K562 (cell line): Measurements from ENCODE around the gene RER1. TPM values are rescaled to one million over a fixed set of nuclear protein-coding genes. Genes with fewer than 3 reads are reported as not detected.

ENCODE experiments used
- ATAC-seq: fragments of 200-7000 bp; cut with Tn5 transposase; 3 replicates; pipeline ENCODE4 v1.9.1; 2020; ENCODE audit warnings: moderate library complexity
- BruUV-seq: library from RNA; stranded (reverse); fragments of 400-500 nt; replicated peaks from 2 replicates; lab custom pipeline; 2021; lab: Mats Ljungman, UMichigan
- CTCF ChIA-PET: fragments of 300-600 bp; formaldehyde crosslinking; extraction: SDS; loops from one replicate; lab custom pipeline; 2021; ENCODE audit warnings: low intra/inter-chr PET ratio; lab: Yijun Ruan, JAX
- POLR2A ChIA-PET: fragments of 300-600, 350-650 bp; sonication (Branson Sonifier 250); formaldehyde crosslinking; extraction: SDS; loops from one replicate; lab custom pipeline; 2021; ENCODE audit warnings: antibody characterized with exemption, inconsistent platforms; lab: Yijun Ruan, JAX
- DNase-seq, 4 experiments: peaks; one replicate each; pipeline versions ENCODE4 v3.0.0 to v3.0.0-alpha.2; 2011 to 2018; ENCODE audit warnings: low spot score in 3 of 4, mixed read lengths in 3 of 4; ENCODE audit errors: extremely low read depth in 1 of 4
- FAIRE-seq: peaks from 2 replicates; lab custom pipeline; 2011; peaks lifted over from hg19 to GRCh38; lab: Jason Lieb, UNC
- H2AFZ ChIP-seq: 2 replicates; pipeline ENCODE4 v1.6.0; 2011; ENCODE audit warnings: low read depth, low read length, control low read depth, inconsistent platforms
- H3K27ac ChIP-seq: fragments of 200-600 bp; 3 replicates; pipeline ENCODE4 v1.8.0; 2011; ENCODE audit warnings: low read depth, mild to moderate bottlenecking, control low read depth, inconsistent platforms, low read length, moderate library complexity, mixed read lengths; ENCODE audit errors: extremely low read depth
- H3K27me3 ChIP-seq, 2 experiments: fragments of 300-600 bp in 1 of 2; 2 replicates in 1 of 2; 3 replicates in 1 of 2; pipeline versions ENCODE4 v1.6.0 to v1.8.0; 2011; ENCODE audit warnings: inconsistent platforms in 2 of 2, low read length in 2 of 2, mild to moderate bottlenecking in 1 of 2, mixed read lengths in 1 of 2, moderate library complexity in 1 of 2; ENCODE audit not compliant: control insufficient read depth in 2 of 2, insufficient read depth in 2 of 2
- H3K36me3 ChIP-seq: fragments of 300-600 bp; 3 replicates; pipeline ENCODE4 v1.8.0; 2011; ENCODE audit warnings: mild to moderate bottlenecking, low read length, inconsistent platforms; ENCODE audit not compliant: control insufficient read depth, insufficient read depth
- H3K4me1 ChIP-seq, 2 experiments: fragments of 200-600 bp in 1 of 2; replicated peaks in 1 of 2; 2 replicates in 1 of 2; 3 replicates in 1 of 2; pipeline versions ENCODE4 v1.5.1 to v1.8.0; 2011; ENCODE audit warnings: inconsistent platforms in 2 of 2, low read length in 2 of 2, mild to moderate bottlenecking in 1 of 2, mixed read lengths in 1 of 2, moderate library complexity in 1 of 2; ENCODE audit not compliant: control insufficient read depth in 2 of 2, insufficient read depth in 2 of 2
- H3K4me2 ChIP-seq: 2 replicates; pipeline ENCODE4 v1.6.1; 2011; ENCODE audit warnings: low read length, control low read depth, inconsistent platforms, mixed read lengths; ENCODE audit not compliant: insufficient read depth
- H3K4me3 ChIP-seq: fragments of 200-600 bp; sonication (generic), shearing (Covaris generic); 2 replicates; pipeline ENCODE4 v1.5.1; 2016; ENCODE audit warnings: control low read depth, inconsistent platforms
- H3K79me2 ChIP-seq: fragments of 200-600 bp; 3 replicates; pipeline ENCODE4 v1.8.0; 2011; ENCODE audit warnings: low read length, inconsistent platforms; ENCODE audit not compliant: control insufficient read depth, insufficient read depth
- H3K9ac ChIP-seq, 2 experiments: 2 replicates each; pipeline versions ENCODE4 v1.6.0 to v1.6.1; 2011; ENCODE audit warnings: low read depth in 2 of 2, low read length in 2 of 2, control low read depth in 1 of 2, inconsistent platforms in 1 of 2, mild to moderate bottlenecking in 1 of 2, mixed read lengths in 1 of 2; ENCODE audit not compliant: insufficient read depth in 1 of 2
- H3K9me1 ChIP-seq: one replicate; pipeline ENCODE4 v1.6.0; 2011; ENCODE audit warnings: inconsistent platforms, mild to moderate bottlenecking, low read length, moderate library complexity; ENCODE audit not compliant: control insufficient read depth, insufficient read depth
- H3K9me3 ChIP-seq: replicated peaks from 2 replicates; pipeline ENCODE4 v1.5.1; 2011; ENCODE audit warnings: low read depth, low read length, inconsistent platforms; ENCODE audit not compliant: control insufficient read depth, insufficient read depth
- H4K20me1 ChIP-seq: replicated peaks from 2 replicates; pipeline ENCODE4 v1.6.1; 2011; ENCODE audit warnings: low read length, inconsistent platforms, mixed read lengths; ENCODE audit not compliant: control insufficient read depth, insufficient read depth
- CBX8 ChIP-seq: fragments of 200-600 bp; sonication (generic); IDR thresholded peaks from 2 replicates; pipeline ENCODE4 v1.6.1; 2012; ENCODE audit warnings: borderline replicate concordance, mixed run types, low read depth, mild to moderate bottlenecking, moderate library complexity, mixed read lengths, low read length, control low read depth, inconsistent platforms; ENCODE audit not compliant: poor library complexity, severe bottlenecking; ENCODE audit errors: extremely low read depth
- EGR1 ChIP-seq: fragments of 450-650 bp; conservative IDR thresholded peaks from 2 replicates; pipeline ENCODE4 v1.6.1; 2017; ENCODE audit warnings: mild to moderate bottlenecking
- EP400 ChIP-seq: fragments of 450-650 bp; IDR thresholded peaks from 2 replicates; pipeline ENCODE4 v1.6.1; 2017; ENCODE audit warnings: antibody characterized with exemption, mild to moderate bottlenecking, moderate library complexity
- ETV1 ChIP-seq: fragments of 450-650 bp; conservative IDR thresholded peaks from 2 replicates; pipeline ENCODE4 v1.6.1; 2016; ENCODE audit warnings: missing genetic modification characterization, control low read depth, low read depth, missing compliant biosample characterization
- FOXJ3 ChIP-seq: sonication (generic); formaldehyde crosslinking; IDR thresholded peaks from 2 replicates; pipeline ENCODE4 v1.4.0; 2020; ENCODE audit warnings: mild to moderate bottlenecking, missing genetic modification reagents
- HDAC6 ChIP-seq: IDR thresholded peaks from 2 replicates; pipeline ENCODE4 v1.6.1; 2012; ENCODE audit warnings: low read depth, mild to moderate bottlenecking, control low read depth, inconsistent platforms, low read length, moderate library complexity
- MIER1 ChIP-seq: fragments of 450-650 bp; IDR thresholded peaks from 2 replicates; pipeline ENCODE4 v1.6.1; 2016; ENCODE audit warnings: antibody characterized with exemption, mild to moderate bottlenecking, low read depth
- NEUROD1 ChIP-seq: fragments of 150-350 bp; IDR thresholded peaks from 2 replicates; pipeline ENCODE4 v1.6.1; 2014; ENCODE audit warnings: borderline replicate concordance, low read length, low read depth; ENCODE audit not compliant: partially characterized antibody
- NFE2L1 ChIP-seq: fragments of 450-650 bp; IDR thresholded peaks from 2 replicates; pipeline ENCODE4 v1.6.1; 2016; ENCODE audit warnings: missing genetic modification characterization, low read depth, mild to moderate bottlenecking, missing compliant biosample characterization, moderate library complexity, borderline replicate concordance
- POLR3G ChIP-seq: IDR thresholded peaks from 2 replicates; pipeline ENCODE4 v1.6.1; 2011; ENCODE audit not compliant: insufficient read length, insufficient replicate concordance; ENCODE audit errors: extremely low read depth
- SMARCA5 ChIP-seq: fragments of 450-650 bp; IDR thresholded peaks from 2 replicates; pipeline ENCODE4 v1.6.1; 2016
- SRF ChIP-seq, 2 experiments: fragments of 250-450, 450-650 bp in 1 of 2; sonication (Bioruptor Pico) in 1 of 2; sonication (generic) in 1 of 2; formaldehyde crosslinking; IDR thresholded peaks; 2 replicates each; pipeline versions ENCODE4 v1.5.0 to v1.5.1; 2020 to 2022; ENCODE audit warnings: mild to moderate bottlenecking in 1 of 2, missing genetic modification reagents in 1 of 2
- TRIM28 ChIP-seq: fragments of 450-650 bp; IDR thresholded peaks from 2 replicates; pipeline ENCODE4 v1.6.1; 2017
- ZKSCAN1 ChIP-seq: fragments of 150-350 bp; IDR thresholded peaks from 2 replicates; pipeline ENCODE4 v1.6.1; 2016; ENCODE audit warnings: low read depth, low read length
- ZNF133 ChIP-seq: fragments of 250-450 bp; sonication (Bioruptor Pico); IDR thresholded peaks from 2 replicates; pipeline ENCODE4 v1.4.0; 2020; ENCODE audit warnings: mild to moderate bottlenecking
- ZZZ3 ChIP-seq: fragments of 450-650 bp; IDR thresholded peaks from 2 replicates; pipeline ENCODE4 v1.6.1; 2016; ENCODE audit warnings: antibody characterized with exemption, mild to moderate bottlenecking, moderate library complexity
- WGBS: fragments of 100-300 bp; shearing (Covaris generic); methylation state at CpG from one replicate; pipeline ENCODE4 v1.1.6; 2016; ENCODE audit warnings: low coverage, mixed read lengths; ENCODE audit not compliant: insufficient coverage; ENCODE audit errors: missing lambda C conversion rate; 5-methylcytosine and 5-hydroxymethylcytosine counted together
- in situ Hi-C: fragments of 300-500 bp; cut with MboI; formaldehyde crosslinking; loops from 4 replicates; pipeline ENCODE4 v1.15.0; 2018; ENCODE audit warnings: inconsistent platforms, mixed read lengths
- intact Hi-C: fragments of 100-400 bp; cut with micrococcal nuclease; formaldehyde crosslinking; loops from 2 replicates; pipeline ENCODE4 v1.14.2; 2022
- polyA plus RNA-seq, 8 experiments: library from polyadenylated mRNA; depleted of rRNA in 4 of 8; stranded (reverse) in 5 of 8; unstranded in 3 of 8; fragments of >200 nt; fragmentation: Nextera tagmentation in 2 of 8; fragmentation: Illumina TruSeq in 1 of 8; extraction: Ambion mirVana in 2 of 8; extraction: Trizol in 1 of 8; gene quantifications; 2 replicates each; pipeline versions ENCODE4 v1.2.1 to v1.2.3, GENCODE V29; 2011 to 2014; ENCODE audit warnings: inconsistent platforms in 1 of 8, missing spikeins in 1 of 8
- total RNA-seq, 7 experiments: library from RNA; depleted of rRNA in 6 of 7; stranded (reverse); fragments of >200 nt in 6 of 7; fragmentation: Illumina TruSeq in 2 of 7; extraction: Trizol in 2 of 7; gene quantifications; 2 replicates each; pipeline versions ENCODE4 v1.2.1 to v1.2.3, GENCODE V29; 2011 to 2021; ENCODE audit warnings: low replicate concordance in 1 of 7
- TF ChIP-seq, protein P1 (sequence below), 2 experiments: fragments of 450-650 bp in 1 of 2; sonication (generic) in 1 of 2; formaldehyde crosslinking; conservative IDR thresholded peaks; 2 replicates each; pipeline versions ENCODE4 v1.4.0 to v1.8.1; 2020 to 2022; ENCODE audit warnings: mild to moderate bottlenecking in 1 of 2, missing genetic modification reagents in 1 of 2

RER1 gene
- total and polyA plus RNA-seq, 9 of the 15 experiments (the other 6 are each of a cell fraction or from before 2014, with no cell fraction given): 19.6 to 354 (median 183) TPM

DNA sequence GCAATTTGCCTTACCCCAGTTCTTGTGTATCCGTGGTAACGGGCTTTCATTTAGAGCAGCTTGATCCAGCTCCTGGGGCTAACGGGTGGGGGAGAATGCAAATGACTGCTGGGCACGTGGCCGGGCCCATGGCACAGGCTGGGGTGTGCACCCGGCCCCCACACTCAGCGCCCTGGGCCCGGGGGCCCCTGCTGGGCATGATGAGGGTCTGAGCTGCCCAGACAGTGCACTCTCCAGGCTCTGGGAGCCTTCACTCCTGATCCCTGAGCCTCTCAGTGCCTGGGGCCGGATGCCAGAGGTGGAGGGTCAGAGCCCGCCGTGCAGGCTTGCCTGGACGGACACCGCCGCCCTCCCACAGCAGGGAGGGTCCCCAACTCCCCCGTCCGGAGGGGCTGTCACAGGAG is 40.8 kb downstream of the RER1 start:
- H3K9me1 ChIP-seq: no peaks in the 10 kb centered on the region
- ChIA-PET CTCF (no interaction called here), POLR2A (interaction anchor here (0.6 kb wide), 1 partner anchor 24 kb away, joined by 3 read pairs; no protein-coding TSS in a partner anchor)
- no peak overlapping the region for H3K27ac ChIP-seq
- WGBS: 1% methylated on average over 16 of the region's 16 CpGs
- H3K36me3 ChIP-seq: no peaks in the 10 kb centered on the region
- no peaks in the 10 kb centered on the region for H4K20me1 ChIP-seq
- H3K9ac ChIP-seq: no peak overlapping the region
- no peak overlapping the region for H3K4me3 ChIP-seq
- no peak overlapping the region for H2AFZ ChIP-seq
- peaks cover 0 to 34% of the 10 kb centered on the region in 2 experiments; a peak in 2 of 5 replicates for H3K4me1 ChIP-seq
- H3K27me3 ChIP-seq: peaks cover 17 to 62% of the 10 kb centered on the region in 2 experiments; a peak in 4 of 5 replicates
- H3K4me2 ChIP-seq: no peak overlapping the region
- intact Hi-C loops (no loop called here), in situ Hi-C loops (no loop called here)
- DNase-seq: no peak
- H3K9me3 ChIP-seq: 0 out of 2 replicates have a peak, but pooled peaks cover 5% of the 10 kb centered on the region
- H3K79me2 ChIP-seq: no peaks in the 10 kb centered on the region
- no peak for FAIRE-seq
- ATAC-seq: no peak
- BruUV-seq: no TSS peak
- no peak for TF ChIP-seq MIER1

DNA sequence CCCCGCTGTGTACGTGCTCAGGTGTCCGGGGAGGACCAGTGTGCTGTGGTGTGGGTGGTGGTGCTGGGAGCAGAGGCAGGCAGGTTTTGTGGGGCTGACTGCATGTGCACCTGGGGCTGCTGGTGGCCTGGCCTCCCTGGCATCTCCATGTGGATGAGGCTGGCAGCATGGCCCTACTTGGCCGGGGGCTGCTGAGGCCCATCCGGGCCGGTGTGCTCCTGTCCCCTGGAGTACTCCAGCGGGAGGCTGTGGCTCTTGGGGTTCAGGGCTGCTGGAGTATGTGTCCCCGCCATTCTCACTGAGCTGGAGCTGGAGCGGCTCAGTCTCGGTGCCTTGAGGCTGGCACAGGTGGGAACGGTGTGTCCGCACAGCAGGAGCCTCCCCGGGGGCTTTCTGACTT is 41.6 kb downstream of the RER1 start:
- DNase-seq (no peak), FAIRE-seq (no peak), ATAC-seq (no peak)
- BruUV-seq: no TSS peak
- H3K9ac ChIP-seq: no peak overlapping the region; a peak in 1 of 4 replicates
- ChIA-PET CTCF (no interaction called here), POLR2A (interaction anchor here (0.6 kb wide), 1 partner anchor 213 kb away, joined by 3 read pairs; no protein-coding TSS in a partner anchor)
- peaks cover 17 to 62% of the 10 kb centered on the region in 2 experiments; a peak in 4 of 5 replicates for H3K27me3 ChIP-seq
- H3K9me1 ChIP-seq: no peaks in the 10 kb centered on the region
- in situ Hi-C loops (no loop called here), intact Hi-C loops (no loop called here)
- no peaks in the 10 kb centered on the region for H4K20me1 ChIP-seq
- H3K9me3 ChIP-seq: 0 out of 2 replicates have a peak, but pooled peaks cover 5% of the 10 kb centered on the region
- peaks cover 0 to 39% of the 10 kb centered on the region in 2 experiments; a peak in 2 of 5 replicates for H3K4me1 ChIP-seq
- 2% methylated on average over 13 of the region's 13 CpGs for WGBS
- H3K36me3 ChIP-seq: no peaks in the 10 kb centered on the region
- no peak overlapping the region for H2AFZ ChIP-seq
- no peak overlapping the region for H3K27ac ChIP-seq
- no peak overlapping the region for H3K4me3 ChIP-seq
- H3K4me2 ChIP-seq: no peak overlapping the region
- no peaks in the 10 kb centered on the region for H3K79me2 ChIP-seq
- no peak for TF ChIP-seq MIER1
- no peak for TF ChIP-seq ZKSCAN1
- no peak for TF ChIP-seq SRF (CRISPR knock-in tag; IDR thresholded peaks at IDR 0.05)
- no peak for TF ChIP-seq SMARCA5
- TF ChIP-seq, protein P1, sequence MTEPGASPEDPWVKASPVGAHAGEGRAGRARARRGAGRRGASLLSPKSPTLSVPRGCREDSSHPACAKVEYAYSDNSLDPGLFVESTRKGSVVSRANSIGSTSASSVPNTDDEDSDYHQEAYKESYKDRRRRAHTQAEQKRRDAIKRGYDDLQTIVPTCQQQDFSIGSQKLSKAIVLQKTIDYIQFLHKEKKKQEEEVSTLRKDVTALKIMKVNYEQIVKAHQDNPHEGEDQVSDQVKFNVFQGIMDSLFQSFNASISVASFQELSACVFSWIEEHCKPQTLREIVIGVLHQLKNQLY (CRISPR knock-in tag; conservative IDR thresholded peaks at IDR 0.05): no peak
- no peak for TF ChIP-seq ZNF133
- no peak for TF ChIP-seq ZZZ3
- no peak for TF ChIP-seq FOXJ3 (CRISPR knock-in tag)
- TF ChIP-seq HDAC6: no peak
- no peak for TF ChIP-seq TRIM28
- no peak for TF ChIP-seq NFE2L1
- no peak for TF ChIP-seq EP400
- TF ChIP-seq EGR1: no peak
- no peak for TF ChIP-seq POLR3G
- no peak for TF ChIP-seq ETV1 (tag)
- no peak for TF ChIP-seq NEUROD1
- no peak for TF ChIP-seq CBX8
